Fibroblast of lung (primary cell): ENCODE data around the gene DNAJC13. TPM values are rescaled to one million over a fixed set of nuclear protein-coding genes. Genes with fewer than 3 reads are reported as not detected.

Experiments used
- DNase-seq, 2 donors: peaks; one replicate each; pipeline versions ENCODE4 v3.0.0 to v3.0.0-alpha.2; 2010; ENCODE audit warnings: low read depth in 2 of 2
- H2AFZ ChIP-seq: 2 replicates; pipeline ENCODE4 v1.5.1; 2012; ENCODE audit warnings: low read length, control low read depth, inconsistent platforms
- H3K27ac ChIP-seq: 2 replicates; pipeline ENCODE4 v1.5.1; 2011; ENCODE audit warnings: low read length, control low read depth; ENCODE audit not compliant: insufficient read depth
- H3K27me3 ChIP-seq: 2 replicates; pipeline ENCODE4 v1.5.1; 2011; ENCODE audit warnings: mild to moderate bottlenecking, low read length; ENCODE audit not compliant: control insufficient read depth, insufficient read depth
- H3K36me3 ChIP-seq: 2 replicates; pipeline ENCODE4 v1.5.1; 2011; ENCODE audit warnings: low read length; ENCODE audit not compliant: control insufficient read depth, insufficient read depth
- H3K4me1 ChIP-seq: 2 replicates; pipeline ENCODE4 v1.5.1; 2011; ENCODE audit warnings: low read length; ENCODE audit not compliant: control insufficient read depth, insufficient read depth; ENCODE audit errors: extremely low read depth
- H3K4me2 ChIP-seq: 2 replicates; pipeline ENCODE4 v1.5.1; 2011; ENCODE audit warnings: low read length, control low read depth; ENCODE audit not compliant: insufficient read depth; ENCODE audit errors: extremely low read depth
- H3K4me3 ChIP-seq, 4 experiments: fragments of 200-600 bp in 1 of 4; sonication (generic) in 1 of 4; replicated peaks in 1 of 4; 2 replicates each; pipeline ENCODE4 v1.5.1; 2011 to 2016; ENCODE audit warnings: low read length in 4 of 4, low read depth in 3 of 4, mild to moderate bottlenecking in 3 of 4, control low read depth in 2 of 4, inconsistent platforms in 1 of 4, mixed read lengths in 1 of 4; ENCODE audit not compliant: insufficient read depth in 1 of 4; ENCODE audit errors: control extremely low read depth in 1 of 4
- H3K79me2 ChIP-seq: 2 replicates; pipeline ENCODE4 v1.5.1; 2012; ENCODE audit warnings: mild to moderate bottlenecking, low read length, inconsistent platforms; ENCODE audit not compliant: control insufficient read depth, insufficient read depth
- H3K9ac ChIP-seq: 2 replicates; pipeline ENCODE4 v1.5.1; 2011; ENCODE audit warnings: mild to moderate bottlenecking, low read length, control low read depth; ENCODE audit not compliant: insufficient read depth
- H3K9me3 ChIP-seq: 2 replicates; pipeline ENCODE4 v1.5.1; 2012; ENCODE audit warnings: low read depth, low read length; ENCODE audit not compliant: control insufficient read depth, insufficient read depth
- H4K20me1 ChIP-seq: 2 replicates; pipeline ENCODE4 v1.5.1; 2011; ENCODE audit warnings: low read length; ENCODE audit not compliant: control insufficient read depth, insufficient read depth; ENCODE audit errors: extremely low read depth
- EZH2 ChIP-seq: IDR thresholded peaks from 2 replicates; pipeline ENCODE4 v1.5.1; 2012; ENCODE audit warnings: low read length, control low read depth, mild to moderate bottlenecking; ENCODE audit errors: missing control alignments
- polyA plus RNA-seq, 2 donors: library from polyadenylated mRNA; depleted of rRNA in 1 of 2; stranded (reverse) in 1 of 2; unstranded in 1 of 2; fragments of >200 nt; gene quantifications; 2 replicates each; pipeline ENCODE4 v1.2.1, GENCODE V29; 2011 to 2012; ENCODE audit warnings: missing spikeins in 1 of 2
- total RNA-seq: library from RNA; depleted of rRNA; stranded (reverse); fragments of >200 nt; gene quantifications from 2 replicates; pipeline ENCODE4 v1.2.1, GENCODE V29; 2014
- TF ChIP-seq, protein P1 (sequence below), 2 donors: IDR thresholded peaks in 1 of 2; conservative IDR thresholded peaks in 1 of 2; 1 replicate in 1 of 2; 2 replicates in 1 of 2; pipeline ENCODE4 v1.5.1; 2011 to 2012; ENCODE audit warnings: low read length in 2 of 2, control low read depth in 1 of 2, inconsistent platforms in 1 of 2, low read depth in 1 of 2, mild to moderate bottlenecking in 1 of 2

DNAJC13 gene
- total and polyA plus RNA-seq, 2 donors (not counting 1 experiment from before 2014, with no cell fraction given), result 56.3 to 89.0 TPM

DNA sequence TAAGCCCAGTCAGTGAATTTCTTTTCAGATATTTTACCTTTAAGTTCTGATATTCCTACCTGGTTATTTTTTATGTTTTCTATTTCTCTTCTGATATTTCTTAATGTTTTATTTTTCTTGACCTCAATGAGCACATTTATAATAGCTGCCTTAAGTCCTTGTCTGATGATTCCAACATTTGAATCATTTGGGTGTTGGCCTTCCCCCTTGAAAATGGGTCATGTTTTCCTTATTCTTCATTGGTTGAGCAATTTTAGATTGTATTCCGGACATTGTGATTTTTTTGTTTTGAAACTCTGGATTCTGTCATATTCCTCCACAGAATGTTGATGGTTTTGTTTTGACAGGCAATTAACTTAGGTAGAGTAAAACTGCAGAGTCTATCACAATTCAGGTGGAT, 170.1 kb downstream of the DNAJC13 start:
- Histone ChIP-seq H3K9me3 (no peaks in the 10 kb centered on the region), H4K20me1 (no peaks in the 10 kb centered on the region), H3K36me3 (no peaks in the 10 kb centered on the region), H3K79me2 (no peaks in the 10 kb centered on the region), H3K4me1 (peaks cover 3% of the 10 kb centered on the region), H3K27me3 (no peaks in the 10 kb centered on the region), H3K4me2 (no peak overlapping the region), H3K9ac (no peak overlapping the region), H3K27ac (no peak overlapping the region), H2AFZ (no peak overlapping the region), H3K4me3 (no peak overlapping the region)
- no peak for TF ChIP-seq EZH2
- TF ChIP-seq, protein P1, sequence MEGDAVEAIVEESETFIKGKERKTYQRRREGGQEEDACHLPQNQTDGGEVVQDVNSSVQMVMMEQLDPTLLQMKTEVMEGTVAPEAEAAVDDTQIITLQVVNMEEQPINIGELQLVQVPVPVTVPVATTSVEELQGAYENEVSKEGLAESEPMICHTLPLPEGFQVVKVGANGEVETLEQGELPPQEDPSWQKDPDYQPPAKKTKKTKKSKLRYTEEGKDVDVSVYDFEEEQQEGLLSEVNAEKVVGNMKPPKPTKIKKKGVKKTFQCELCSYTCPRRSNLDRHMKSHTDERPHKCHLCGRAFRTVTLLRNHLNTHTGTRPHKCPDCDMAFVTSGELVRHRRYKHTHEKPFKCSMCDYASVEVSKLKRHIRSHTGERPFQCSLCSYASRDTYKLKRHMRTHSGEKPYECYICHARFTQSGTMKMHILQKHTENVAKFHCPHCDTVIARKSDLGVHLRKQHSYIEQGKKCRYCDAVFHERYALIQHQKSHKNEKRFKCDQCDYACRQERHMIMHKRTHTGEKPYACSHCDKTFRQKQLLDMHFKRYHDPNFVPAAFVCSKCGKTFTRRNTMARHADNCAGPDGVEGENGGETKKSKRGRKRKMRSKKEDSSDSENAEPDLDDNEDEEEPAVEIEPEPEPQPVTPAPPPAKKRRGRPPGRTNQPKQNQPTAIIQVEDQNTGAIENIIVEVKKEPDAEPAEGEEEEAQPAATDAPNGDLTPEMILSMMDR (conservative IDR thresholded peaks at IDR 0.05 in 1 of 2, IDR thresholded peaks at IDR 0.05 in 1 of 2; ENCODE audit: low read depth in 1 of 2, low read length in 2 of 2), result no peak
- no peak for DNase-seq

Other genes starting within 250 kb of the DNAJC13 start
- gene ACP3, start 100.1 kb upstream of the DNAJC13 start, total RNA-seq, result 0.77 and 3.5 TPM in 2 replicates
- 3.9 and 25.3 TPM in 2 replicates for gene ACP3, start 100.1 kb upstream of the DNAJC13 start, polyA plus RNA-seq
- 1.8 and 14.9 TPM in 2 replicates for gene ACKR4, start 179.8 kb downstream of the DNAJC13 start, total RNA-seq
- 11.6 and 14.3 TPM in 2 replicates for gene ACKR4, start 179.8 kb downstream of the DNAJC13 start, polyA plus RNA-seq
- 44.9 and 101 TPM in 2 replicates for gene ACAD11, start 242.3 kb downstream of the DNAJC13 start, total RNA-seq
- 15.6 and 27.9 TPM in 2 replicates for gene ACAD11, start 242.3 kb downstream of the DNAJC13 start, polyA plus RNA-seq
- 30.0 and 43.6 TPM in 2 replicates for gene UBA5, start 242.8 kb downstream of the DNAJC13 start, total RNA-seq
- gene UBA5, start 242.8 kb downstream of the DNAJC13 start, polyA plus RNA-seq, result 37.3 and 47.5 TPM in 2 replicates